Left renal pelvis (tissue), 4 donors: ENCODE measurements around the gene TRMT6. TPM values are rescaled to one million over a fixed set of nuclear protein-coding genes. Genes with fewer than 3 reads are reported as not detected.

Experiments
- DNase-seq, 4 donors: peaks; one replicate each; pipeline ENCODE4 v3.0.0-alpha.2; 2013; ENCODE audit warnings: low read depth in 4 of 4, low spot score in 3 of 4
- polyA plus RNA-seq, 4 donors: library from polyadenylated mRNA; unstranded; fragments of 120-200 nt; gene quantifications; one replicate each; pipeline ENCODE4 v1.2.1, GENCODE V29; 2013; ENCODE audit not compliant: insufficient read length in 4 of 4

The TRMT6 gene
- polyA plus RNA-seq: 10 to 100 TPM; 12.7 to 21.8 (median 18.9) TPM

DNA sequence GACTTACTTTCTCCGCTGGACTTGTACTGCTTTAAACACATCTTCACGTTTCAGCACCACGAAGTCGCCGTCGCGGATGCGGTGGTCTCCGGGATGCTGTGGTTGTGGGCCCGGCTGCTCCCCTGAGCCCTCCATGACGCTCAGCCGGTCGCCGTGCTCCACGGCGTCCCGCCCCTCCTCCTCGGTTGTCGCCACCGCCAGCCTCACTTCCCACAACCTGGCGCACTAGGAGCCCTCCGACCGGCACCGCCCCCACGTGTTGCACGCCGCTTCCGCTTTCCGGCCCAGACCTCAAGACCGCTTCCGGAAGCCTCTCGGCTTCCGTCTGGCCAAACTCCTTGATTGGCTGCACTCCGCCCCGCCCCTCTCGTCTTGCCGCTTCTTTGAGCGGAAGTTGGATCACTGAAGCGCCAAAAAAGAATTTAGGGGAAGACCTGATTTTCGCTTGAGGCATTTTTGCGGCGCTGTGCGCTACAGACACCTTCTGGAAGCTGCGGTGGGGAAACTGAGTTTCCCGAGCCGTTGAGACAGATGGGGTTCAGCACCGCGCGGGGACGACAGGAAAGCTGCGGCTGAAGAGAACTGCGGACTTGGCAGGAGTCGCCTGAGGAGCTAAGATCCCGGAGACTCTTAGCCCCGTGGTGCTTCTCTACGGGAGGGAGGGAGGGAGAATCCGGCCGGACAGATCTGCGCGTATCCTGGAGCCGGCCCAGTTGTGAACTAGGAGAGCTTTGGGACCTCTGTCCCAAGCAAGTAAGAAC is at the start of gene TRMT6, which contains the start of gene MCM8:
Gene TRMT6 (minus strand): TSS at position 263 of the 761 bp plus-strand sequence. CDS start 128 bp downstream, at position 135.
Gene MCM8 (plus strand): TSS at position 382 of the 761 bp plus-strand sequence. CDS start 1,364 bp downstream, outside the sequence.
- DNase-seq: peak; percentile 80 to 95 (median 88)

GRCh38 chr20:5999783-6000182 is 49.5 kb upstream of the TRMT6 start:
- no peak for DNase-seq

DNA sequence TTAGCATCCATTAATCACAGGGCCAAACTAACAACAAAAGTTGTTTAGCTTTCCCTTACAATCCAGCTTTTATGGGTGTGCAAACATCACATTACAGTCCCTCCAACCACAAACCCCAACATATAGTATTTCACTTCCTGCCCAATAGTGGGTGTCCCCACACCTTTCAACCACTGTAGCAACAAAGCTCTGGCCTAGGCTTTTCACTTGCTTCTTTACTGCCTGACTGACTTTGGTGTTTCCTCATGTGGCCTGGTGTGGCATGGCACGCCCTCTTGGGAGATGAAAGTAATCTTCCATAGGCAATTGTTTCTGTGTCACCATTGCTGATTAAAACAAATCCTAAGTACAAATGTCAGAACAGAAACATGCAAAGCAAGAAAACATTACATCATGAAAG is 46.4 kb upstream of the TRMT6 start:
- no peak for DNase-seq

DNA sequence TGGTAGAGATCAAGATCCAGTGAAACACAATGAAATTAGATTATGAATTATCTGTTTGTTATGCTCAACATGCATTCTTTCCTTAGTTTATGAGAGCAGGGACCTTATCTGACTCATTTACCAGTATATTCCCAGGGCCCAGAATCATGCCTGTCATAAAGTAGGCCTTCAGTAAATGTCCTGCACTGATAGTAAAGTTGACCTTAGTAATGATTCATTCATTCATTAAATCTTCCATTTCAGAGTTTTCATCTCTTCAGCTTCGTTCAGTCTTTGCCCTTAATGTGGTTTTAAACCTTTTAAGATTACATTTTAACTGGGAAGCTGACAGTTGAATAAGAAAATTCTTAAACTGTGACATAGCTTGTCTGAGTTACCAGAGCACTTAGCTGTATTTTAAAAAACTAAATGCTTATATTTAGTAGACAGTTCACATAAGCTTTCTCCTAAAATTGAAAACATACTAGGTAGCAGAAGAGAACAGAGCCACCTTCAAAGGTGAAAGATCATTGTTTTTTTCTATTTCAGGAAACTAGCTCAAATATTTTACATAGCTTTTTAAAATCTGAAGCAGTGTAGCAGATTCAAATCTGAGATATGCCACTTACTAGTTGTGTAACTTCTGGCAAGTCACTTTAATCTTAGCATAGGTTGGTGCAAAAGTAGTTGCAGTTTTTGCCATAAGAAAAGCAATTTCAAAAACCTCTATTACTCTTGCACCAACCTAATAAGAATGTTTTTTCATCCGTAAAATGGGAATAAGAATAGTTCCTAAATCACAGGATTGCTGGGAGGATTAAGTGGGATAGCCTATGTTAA is 41.5 kb upstream of the TRMT6 start:
- DNase-seq: no peak

GRCh38 chr20:5990946-5991345 is 40.6 kb upstream of the TRMT6 start:
- no peak for DNase-seq

GRCh38 chr20:5989539-5989938 is 39.2 kb upstream of the TRMT6 start:
- no peak for DNase-seq

DNA sequence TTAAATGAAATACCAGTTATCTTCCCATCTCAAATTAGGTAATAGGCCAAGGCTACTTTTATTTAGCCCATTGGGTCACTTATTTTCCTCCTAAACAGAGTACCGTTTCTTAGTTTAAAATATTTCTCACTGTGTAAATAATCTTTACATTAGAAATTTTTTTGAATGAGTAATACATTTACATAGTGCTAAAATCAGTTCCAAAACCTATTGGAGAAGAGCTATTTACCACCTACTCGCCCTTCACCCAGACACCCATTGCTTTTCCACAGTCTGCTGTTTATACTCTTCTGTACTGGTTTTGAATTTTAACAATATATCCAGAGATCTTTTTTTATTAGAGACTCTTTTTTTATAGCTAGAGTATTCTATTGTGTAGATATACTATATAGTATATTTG is 37.0 kb upstream of the TRMT6 start:
- no peak for DNase-seq

- no peak for DNase-seq
These were observed 30.6 kb upstream of the TRMT6 start for GRCh38 chr20:5980720-5981538.

GRCh38 chr20:5979801-5980200 is 29.5 kb upstream of the TRMT6 start:
- no peak for DNase-seq

- no peak for DNase-seq
These were observed 27.6 kb upstream of the TRMT6 start for GRCh38 chr20:5977975-5978374.

GRCh38 chr20:5977223-5977622 is 26.9 kb upstream of the TRMT6 start:
- DNase-seq: no peak

DNA sequence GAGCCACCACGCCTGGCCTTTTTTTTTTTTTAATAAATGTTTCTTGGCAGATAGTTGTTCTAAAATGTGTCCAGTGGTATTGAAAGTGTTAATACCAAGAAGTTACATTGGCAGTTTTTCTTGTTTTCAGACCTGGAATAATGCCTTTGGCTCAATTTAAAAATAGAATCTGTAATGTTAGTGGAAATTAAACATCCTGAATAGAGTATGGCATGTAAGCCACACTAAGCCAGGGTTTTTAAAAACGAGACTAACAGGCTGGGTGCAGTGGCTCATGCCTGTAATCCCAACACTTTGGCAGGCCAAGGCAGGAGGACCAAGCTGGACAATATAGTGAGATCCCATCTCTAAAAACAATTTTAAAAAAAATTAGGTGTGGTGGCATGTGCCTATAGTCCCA is 25.4 kb upstream of the TRMT6 start:
- DNase-seq: no peak

- DNase-seq: no peak
These were observed 24.2 kb upstream of the TRMT6 start for GRCh38 chr20:5974531-5974930.

- DNase-seq: no peak
These were observed 23.6 kb upstream of the TRMT6 start for GRCh38 chr20:5973971-5974370.

DNA sequence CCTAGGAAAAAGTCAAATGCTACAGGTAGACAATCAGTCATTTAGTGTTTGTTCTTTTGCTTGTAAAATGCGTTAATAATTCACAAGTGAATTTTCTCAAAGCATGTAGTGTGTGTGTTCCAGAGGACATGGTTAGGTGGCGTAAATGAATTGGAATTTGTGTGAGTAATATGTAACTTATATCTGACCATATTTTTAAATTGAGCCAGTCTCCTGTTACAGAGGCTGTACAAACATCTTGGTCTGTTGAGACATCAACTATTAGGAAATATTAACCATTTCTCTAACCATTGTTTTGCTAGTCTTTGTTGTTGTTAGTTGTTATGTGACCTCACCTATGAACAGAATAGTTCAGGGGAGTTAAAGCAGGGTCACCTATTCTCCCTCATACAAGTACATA is 22.8 kb upstream of the TRMT6 start:
- DNase-seq: no peak

DNA sequence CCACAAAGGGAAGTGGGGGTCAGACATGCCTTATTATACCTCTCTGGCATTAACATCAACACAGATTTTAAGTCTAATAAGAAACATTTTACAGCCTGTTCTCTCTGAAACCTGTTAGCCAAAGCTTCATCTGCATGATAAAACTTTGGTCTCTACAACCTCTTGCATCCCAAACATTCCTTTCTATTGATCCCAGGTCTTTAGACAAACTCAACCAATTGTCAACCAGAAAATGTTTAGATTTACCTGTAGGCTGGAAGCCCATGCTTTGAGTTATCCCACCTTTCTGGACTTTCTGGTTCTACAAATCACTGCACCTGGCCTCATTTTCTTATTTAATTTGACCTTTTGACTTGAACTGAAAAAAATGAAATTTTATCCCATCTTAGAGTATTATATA is 20.9 kb upstream of the TRMT6 start:
- no peak for DNase-seq

- no peak for DNase-seq
These were observed 20.0 kb upstream of the TRMT6 start for GRCh38 chr20:5970381-5970780.

DNA sequence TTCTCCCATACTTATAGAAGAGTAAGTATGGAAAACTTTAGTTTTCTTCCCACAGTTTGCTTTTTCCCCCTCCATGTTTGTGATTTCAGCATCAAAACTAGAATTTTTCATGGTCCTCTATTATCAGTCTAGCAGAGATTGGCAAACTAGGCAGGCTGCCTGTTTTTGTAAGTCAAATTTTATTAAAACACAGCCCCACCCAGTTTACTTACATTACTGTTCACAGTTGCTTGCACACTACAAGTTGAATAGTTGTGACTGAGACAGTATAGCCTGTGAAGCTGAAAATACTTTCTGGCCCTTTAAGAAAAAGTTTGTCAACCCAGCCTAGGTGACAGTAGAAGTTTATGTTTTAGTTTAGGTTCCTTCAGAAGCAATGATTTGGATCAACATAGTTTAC is 19.6 kb upstream of the TRMT6 start:
- DNase-seq: no peak

- DNase-seq: no peak
These were observed 19.1 kb upstream of the TRMT6 start for GRCh38 chr20:5969348-5969935.

GRCh38 chr20:5968462-5968861 is 18.1 kb upstream of the TRMT6 start:
- no peak for DNase-seq

- no peak for DNase-seq
These were observed 17.1 kb upstream of the TRMT6 start for GRCh38 chr20:5967469-5967868.
